Vagina (tissue), 2 donors: ENCODE measurements around the gene ABCD4.

Experiments used
- CTCF ChIP-seq, 3 experiments: fragments of 450-650 bp in 2 of 3; fragments of 200-600 bp in 1 of 3; sonication (generic) in 1 of 3; IDR thresholded peaks; one replicate each; pipeline ENCODE4 v1.5.1; 2017 to 2019; ENCODE audit warnings: antibody characterized with exemption in 3 of 3, mild to moderate bottlenecking in 2 of 3, moderate library complexity in 2 of 3
- POLR2A ChIP-seq, 2 donors: fragments of 450-650 bp; IDR thresholded peaks; one replicate each; pipeline ENCODE4 v1.6.1; 2017; ENCODE audit warnings: antibody characterized with exemption in 2 of 2, mild to moderate bottlenecking in 2 of 2, moderate library complexity in 2 of 2
- POLR2AphosphoS5 ChIP-seq, 2 donors: sonication (generic); formaldehyde crosslinking; IDR thresholded peaks; one replicate each; pipeline ENCODE4 v1.9.0; 2017; ENCODE audit warnings: antibody characterized with exemption in 2 of 2, mild to moderate bottlenecking in 2 of 2, low read depth in 1 of 2; ENCODE audit not compliant: insufficient read depth in 1 of 2

GRCh38 chr14:74309125-74310022, 6.6 kb upstream of the ABCD4 start:
- TF ChIP-seq CTCF (IDR thresholded peaks at IDR 0.05) (no peak), POLR2A (IDR thresholded peaks at IDR 0.05) (no peak), POLR2AphosphoS5 (IDR thresholded peaks at IDR 0.05; ENCODE audit: insufficient read depth in 1 of 2, low read depth in 1 of 2) (no peak)
